ENCODE measurements around the gene THAP7.
A peak's percentile ranks its signal among the peaks of the same experiment; 100 is the strongest.

THAP7 gene

GRCh38 chr22:21031545-21032036, 29.7 kb upstream of the THAP7 start:
- no peak for DNase-seq (ENCODE audit: low read depth in 2 of 2)

GRCh38 chr22:21030621-21031544, 29.0 kb upstream of the THAP7 start:
- DNase-seq (ENCODE audit: low read depth in 2 of 2): no peak

DNA sequence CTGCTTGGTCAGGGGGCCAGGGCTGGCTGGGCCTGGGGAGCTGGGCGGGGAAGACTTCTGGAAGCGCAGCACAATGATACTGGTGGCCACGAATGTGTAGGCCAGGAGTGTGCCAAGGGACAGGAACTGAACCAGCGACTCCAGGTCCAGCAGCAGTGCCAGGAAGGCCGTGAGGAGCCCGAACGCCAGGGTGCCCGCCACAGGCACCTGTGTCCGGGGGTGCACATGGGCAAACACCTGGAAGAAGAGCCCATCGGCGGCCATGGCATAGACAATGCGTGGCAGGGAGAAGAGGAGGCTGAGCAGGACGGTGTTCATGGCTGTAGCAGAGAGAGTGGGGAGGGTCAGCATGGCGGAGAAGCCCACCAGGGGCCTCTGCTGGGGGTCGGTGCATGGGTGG, 28.1 kb upstream of the THAP7 start:
- no peak for DNase-seq (ENCODE audit: low read depth in 2 of 2)

GRCh38 chr22:21029486-21030025, 27.6 kb upstream of the THAP7 start:
- no peak for DNase-seq (ENCODE audit: low read depth in 2 of 2)

GRCh38 chr22:21028277-21029251, 26.6 kb upstream of the THAP7 start:
- no peak for DNase-seq (ENCODE audit: low read depth in 2 of 2)

DNA sequence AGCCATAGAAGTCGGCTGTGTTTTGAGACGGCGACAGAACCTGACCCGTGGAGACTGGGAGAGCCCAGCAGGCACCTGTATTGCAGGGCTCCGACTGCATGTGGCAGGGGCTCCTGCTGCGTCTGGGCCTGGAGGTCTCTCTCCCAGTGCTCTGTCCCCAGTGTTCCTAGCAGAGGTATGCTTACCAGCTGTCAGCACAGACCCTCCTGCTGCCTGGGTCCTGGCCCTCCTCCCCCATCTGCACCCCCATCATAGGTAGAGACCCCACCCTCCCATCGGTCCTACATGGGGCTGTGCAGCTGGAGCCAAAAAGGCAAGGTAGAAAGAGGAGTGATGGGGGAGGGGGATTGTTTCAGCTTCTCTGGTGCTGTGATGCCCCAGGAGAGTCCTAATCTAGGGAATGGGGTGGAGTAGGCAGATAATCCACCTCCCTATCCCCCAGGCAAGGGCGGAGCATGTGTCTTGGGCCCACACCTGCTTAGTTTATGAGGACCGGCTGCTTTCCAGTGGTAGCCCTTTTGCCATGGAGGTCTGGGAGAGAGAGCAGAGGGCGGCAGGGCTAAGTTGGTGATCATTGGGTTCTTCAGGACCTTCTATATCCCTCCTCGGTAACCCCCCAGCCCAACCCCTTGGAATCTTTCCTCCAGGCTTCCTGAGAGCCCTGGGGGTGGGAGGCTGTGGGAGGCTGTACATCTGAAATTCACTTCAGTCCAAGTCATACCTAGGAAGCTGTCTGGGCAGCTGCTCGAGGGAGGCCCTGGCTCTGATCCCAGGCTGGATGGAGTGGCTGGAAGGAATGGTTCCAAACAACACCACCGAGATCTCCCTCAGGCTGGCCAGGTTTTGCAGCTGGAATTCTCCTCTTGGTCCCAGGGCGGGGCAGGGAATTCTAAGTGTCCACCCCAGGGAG, 25.1 kb upstream of the THAP7 start:
- no peak for DNase-seq (ENCODE audit: low read depth in 2 of 2)

- no peak for DNase-seq (ENCODE audit: low read depth in 2 of 2)
These were observed 24.1 kb upstream of the THAP7 start for GRCh38 chr22:21025763-21026755.

DNA sequence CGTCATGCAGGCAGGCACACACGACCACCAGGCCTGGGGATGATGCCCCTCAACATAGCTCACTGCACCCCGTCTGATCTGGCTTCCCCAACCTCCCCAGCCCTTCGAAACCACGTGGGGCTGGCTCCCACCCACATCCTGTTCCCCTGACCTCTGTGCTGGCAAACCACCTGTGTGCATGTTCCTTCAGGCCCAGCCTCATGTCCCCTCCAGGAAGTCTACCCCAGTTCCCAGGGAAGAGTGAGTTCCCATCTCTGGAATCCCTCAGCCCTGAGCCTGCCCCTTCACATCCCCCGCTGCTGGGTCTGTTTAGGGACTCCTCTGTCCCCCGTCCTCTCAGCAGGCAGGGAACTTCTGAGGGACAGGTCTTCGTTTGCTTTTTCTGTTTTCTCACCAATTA, 23.3 kb upstream of the THAP7 start:
- DNase-seq (ENCODE audit: low read depth in 2 of 2): no peak

DNA sequence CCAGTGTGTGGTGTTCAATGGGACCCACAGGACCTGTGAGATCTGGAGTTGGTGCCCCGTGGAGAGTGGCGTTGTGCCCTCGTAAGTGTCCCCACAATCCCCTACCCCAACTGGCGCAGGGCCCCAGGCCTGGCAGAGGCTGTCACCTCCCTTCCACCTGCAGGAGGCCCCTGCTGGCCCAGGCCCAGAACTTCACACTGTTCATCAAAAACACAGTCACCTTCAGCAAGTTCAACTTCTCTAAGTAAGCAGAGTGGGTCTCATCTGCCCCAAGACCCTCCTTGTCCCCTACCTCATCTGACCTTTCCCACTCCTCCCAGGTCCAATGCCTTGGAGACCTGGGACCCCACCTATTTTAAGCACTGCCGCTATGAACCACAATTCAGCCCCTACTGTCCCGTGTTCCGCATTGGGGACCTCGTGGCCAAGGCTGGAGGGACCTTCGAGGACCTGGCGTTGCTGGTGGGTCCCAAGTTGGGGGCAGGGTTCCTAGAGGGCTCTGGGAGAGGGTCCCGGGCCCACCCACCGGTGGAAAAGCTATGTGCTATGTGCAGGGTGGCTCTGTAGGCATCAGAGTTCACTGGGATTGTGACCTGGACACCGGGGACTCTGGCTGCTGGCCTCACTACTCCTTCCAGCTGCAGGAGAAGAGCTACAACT, 21.2 kb upstream of the THAP7 start:
- DNase-seq (ENCODE audit: low read depth in 2 of 2): no peak

DNA sequence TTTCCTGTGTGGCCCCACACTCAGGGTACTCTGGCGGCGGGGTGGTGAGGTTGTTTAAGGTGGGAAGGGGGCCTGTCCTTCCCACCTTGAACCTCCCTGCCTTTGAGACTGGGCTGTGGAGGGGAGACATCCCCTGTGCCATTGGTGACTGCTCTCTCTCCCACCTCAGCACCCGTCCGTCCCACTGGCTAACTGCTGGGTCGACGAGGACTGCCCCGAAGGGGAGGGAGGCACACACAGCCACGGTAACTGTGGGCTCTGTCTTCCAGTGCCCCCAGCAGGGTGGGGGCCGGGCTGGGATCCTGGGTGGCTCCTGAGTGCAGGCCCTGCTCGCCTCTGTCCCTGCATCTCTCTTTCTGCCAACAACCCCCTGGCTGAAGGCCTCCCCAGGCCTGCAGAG, 20.6 kb upstream of the THAP7 start:
- DNase-seq (ENCODE audit: low read depth in 2 of 2): no peak

- no peak for DNase-seq (ENCODE audit: low read depth in 2 of 2)
These were observed 19.0 kb upstream of the THAP7 start for GRCh38 chr22:21020802-21021429.

GRCh38 chr22:21018314-21018713, 16.4 kb upstream of the THAP7 start:
- DNase-seq (ENCODE audit: low read depth in 2 of 2): no peak

DNA sequence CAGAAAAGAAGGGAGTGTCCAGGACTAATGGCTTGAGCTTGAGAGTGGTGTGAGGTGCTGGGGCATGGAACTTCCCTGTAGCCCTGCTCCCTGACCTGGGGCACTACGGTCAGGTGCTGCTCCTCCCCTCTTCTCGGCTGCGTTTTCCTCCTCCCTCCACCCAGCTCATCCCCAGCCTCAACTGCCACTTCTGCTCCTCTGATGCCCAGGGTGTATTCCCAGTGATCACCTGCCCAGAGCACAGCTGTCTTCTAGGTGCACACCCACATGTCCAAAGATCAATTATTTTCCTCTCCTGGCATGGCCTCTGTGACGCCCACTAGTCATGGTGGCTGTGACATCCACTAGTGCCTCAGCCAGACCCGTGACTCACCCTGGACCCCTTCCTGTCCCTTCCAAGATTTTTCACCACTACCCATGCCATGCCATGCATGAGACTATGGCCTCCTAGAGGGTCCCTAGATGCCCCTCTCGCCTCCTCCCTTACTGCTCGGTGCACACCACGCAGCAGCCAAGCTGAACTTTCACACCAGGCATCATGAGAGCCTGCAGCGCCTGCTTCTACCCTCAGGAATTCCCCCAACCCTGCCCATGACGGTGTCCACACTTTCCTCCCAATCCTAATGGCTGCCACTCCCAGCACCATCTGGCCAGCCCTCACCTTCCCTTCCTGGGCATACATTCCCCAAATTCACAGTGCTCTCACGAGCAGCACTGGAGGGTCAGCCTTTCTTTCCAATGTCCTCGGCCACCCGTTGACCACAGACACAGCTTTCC, 14.9 kb upstream of the THAP7 start:
- DNase-seq (ENCODE audit: low read depth in 2 of 2): no peak

- no peak for DNase-seq (ENCODE audit: low read depth in 2 of 2)
These were observed 13.6 kb upstream of the THAP7 start for GRCh38 chr22:21015466-21016006.

GRCh38 chr22:21014726-21015465, 13.0 kb upstream of the THAP7 start, which contains the start of gene P2RX6:
P2RX6 (plus strand) TSS chr22:21015165; CDS start chr22:21015175, 10 bp downstream.
- DNase-seq (ENCODE audit: low read depth in 2 of 2): no peak

GRCh38 chr22:21014202-21014725, 12.3 kb upstream of the THAP7 start:
- peak; percentile 88 to 90 for DNase-seq (ENCODE audit: low read depth in 2 of 2)

All from stimulated activated CD8-positive, alpha-beta memory T cell treated with anti-CD3 and anti-CD28 coated beads, Interleukin-15, amount 100 ng/mL, for 48 hours (primary cell).